Upper lobe of right lung (tissue), 1 donor: ENCODE measurements around the gene GAB4. TPM values are rescaled to one million over a fixed set of nuclear protein-coding genes. Genes with fewer than 3 reads are reported as not detected.
A peak's percentile ranks its signal among the peaks of the same experiment; 100 is the strongest.

ENCODE experiments used
- ATAC-seq: fragments of 200-7000 bp; cut with Tn5 transposase; one replicate; pipeline ENCODE4 v1.9.1; 2020; ENCODE audit warnings: mild to moderate bottlenecking, moderate library complexity
- DNase-seq: peaks from one replicate; pipeline ENCODE4 v3.0.0-alpha.2; 2020
- H3K27ac ChIP-seq: fragments of 200-600 bp; one replicate; pipeline ENCODE4 v1.8.0; 2022
- H3K27me3 ChIP-seq: fragments of 200-600 bp; one replicate; pipeline ENCODE4 v1.8.0; 2022; ENCODE audit warnings: mild to moderate bottlenecking
- H3K36me3 ChIP-seq: fragments of 200-600 bp; one replicate; pipeline ENCODE4 v1.8.0; 2022
- H3K4me1 ChIP-seq: fragments of 200-600 bp; one replicate; pipeline ENCODE4 v1.8.0; 2022
- H3K4me3 ChIP-seq: fragments of 200-600 bp; one replicate; pipeline ENCODE4 v1.8.0; 2022; ENCODE audit warnings: mild to moderate bottlenecking
- H3K9me3 ChIP-seq: fragments of 200-600 bp; one replicate; pipeline ENCODE4 v1.8.0; 2022
- intact Hi-C: fragments of 100-400 bp; cut with DNase I; formaldehyde crosslinking; loops from one replicate; pipeline ENCODE4 v1.11.0; 2022
- total RNA-seq: library from RNA; stranded (reverse); fragmentation: NEBNext Ultra II Directional; extraction: Animal tissue kit (Norgen Biotek cat#: 25700); gene quantifications from one replicate; pipeline ENCODE4 v1.2.1, GENCODE V29; 2021
- TF ChIP-seq, protein P1 (sequence below): fragments of 200-600 bp; IDR thresholded peaks from one replicate; pipeline ENCODE4 v1.8.0; 2022; ENCODE audit warnings: antibody characterized with exemption
- donor health status: DM: no; HTN: yes; CAD: no; lungs with severe emphysema.

The GAB4 gene
- total RNA-seq, 1 donor from 2014 or later = not detected

DNA sequence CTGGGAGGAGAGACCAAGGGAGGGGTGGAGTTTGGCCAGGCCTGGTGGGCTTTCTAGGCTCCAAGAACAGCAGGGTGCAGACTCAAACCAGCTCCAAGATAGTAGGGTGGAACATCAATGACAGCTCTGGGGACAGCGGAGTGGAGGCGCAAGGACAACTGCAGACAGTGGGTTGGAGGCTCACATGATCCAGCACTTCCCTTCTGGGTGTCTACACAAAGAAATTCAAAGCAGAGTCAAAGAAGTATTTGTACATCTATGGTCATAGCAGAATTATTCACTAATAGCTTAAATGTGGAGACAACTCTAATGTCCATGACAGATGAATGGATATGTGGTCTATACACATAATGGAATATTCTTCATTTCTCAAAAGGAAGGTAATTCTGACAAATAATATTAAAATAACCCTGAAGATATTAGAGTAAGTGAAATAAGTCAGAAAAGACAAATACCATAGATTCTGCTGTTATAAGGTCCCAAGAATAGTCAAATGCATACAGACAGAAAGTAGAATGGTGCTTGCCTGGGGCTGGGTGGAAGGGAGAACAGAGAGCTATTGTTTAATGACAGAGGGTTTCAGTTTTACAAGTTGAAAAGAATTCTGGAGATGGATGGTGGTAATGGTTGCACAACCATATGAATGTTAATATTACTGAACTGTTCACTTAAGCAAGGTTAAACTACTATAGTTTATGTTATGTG lies 5.5 kb upstream of the GAB4 start:
- no peak overlapping the region for H3K4me3 ChIP-seq
- no peaks in the 10 kb centered on the region for H3K4me1 ChIP-seq
- intact Hi-C loops = no loop called here
- H3K9me3 ChIP-seq = no peaks in the 10 kb centered on the region
- DNase-seq = no peak
- no peaks in the 10 kb centered on the region for H3K36me3 ChIP-seq
- no peak overlapping the region for H3K27ac ChIP-seq
- TF ChIP-seq, protein P1, sequence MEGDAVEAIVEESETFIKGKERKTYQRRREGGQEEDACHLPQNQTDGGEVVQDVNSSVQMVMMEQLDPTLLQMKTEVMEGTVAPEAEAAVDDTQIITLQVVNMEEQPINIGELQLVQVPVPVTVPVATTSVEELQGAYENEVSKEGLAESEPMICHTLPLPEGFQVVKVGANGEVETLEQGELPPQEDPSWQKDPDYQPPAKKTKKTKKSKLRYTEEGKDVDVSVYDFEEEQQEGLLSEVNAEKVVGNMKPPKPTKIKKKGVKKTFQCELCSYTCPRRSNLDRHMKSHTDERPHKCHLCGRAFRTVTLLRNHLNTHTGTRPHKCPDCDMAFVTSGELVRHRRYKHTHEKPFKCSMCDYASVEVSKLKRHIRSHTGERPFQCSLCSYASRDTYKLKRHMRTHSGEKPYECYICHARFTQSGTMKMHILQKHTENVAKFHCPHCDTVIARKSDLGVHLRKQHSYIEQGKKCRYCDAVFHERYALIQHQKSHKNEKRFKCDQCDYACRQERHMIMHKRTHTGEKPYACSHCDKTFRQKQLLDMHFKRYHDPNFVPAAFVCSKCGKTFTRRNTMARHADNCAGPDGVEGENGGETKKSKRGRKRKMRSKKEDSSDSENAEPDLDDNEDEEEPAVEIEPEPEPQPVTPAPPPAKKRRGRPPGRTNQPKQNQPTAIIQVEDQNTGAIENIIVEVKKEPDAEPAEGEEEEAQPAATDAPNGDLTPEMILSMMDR = no peak
- peaks cover 13% of the 10 kb centered on the region for H3K27me3 ChIP-seq
- ATAC-seq = no peak

DNA sequence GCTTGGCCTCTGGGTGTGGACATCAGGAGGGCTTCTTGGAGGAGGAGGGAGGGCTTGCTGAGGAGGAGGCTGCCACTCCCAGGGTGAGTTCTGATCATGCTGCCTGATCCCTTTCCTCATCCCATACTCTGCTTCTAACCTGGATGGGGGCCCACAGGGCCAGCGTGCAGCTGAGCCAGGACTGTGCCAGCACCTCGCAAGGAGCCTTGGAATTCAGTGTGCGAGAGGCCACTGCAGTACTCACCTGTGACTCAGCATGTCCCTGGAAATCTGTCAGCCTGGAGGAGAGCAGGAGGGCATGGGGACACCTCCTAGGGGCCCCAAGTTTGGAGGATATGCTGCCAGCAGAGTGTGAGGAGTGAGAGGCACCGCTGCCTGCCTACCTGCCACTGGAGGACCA lies 4.2 kb upstream of the GAB4 start:
- Histone ChIP-seq H3K4me1 (no peaks in the 10 kb centered on the region), H3K36me3 (no peaks in the 10 kb centered on the region), H3K27me3 (peaks cover 18% of the 10 kb centered on the region), H3K27ac (no peak overlapping the region), H3K4me3 (no peak overlapping the region), H3K9me3 (no peaks in the 10 kb centered on the region)
- ATAC-seq (no peak), DNase-seq (no peak)
- TF ChIP-seq, protein P1 = no peak
- intact Hi-C loops = no loop called here

DNA sequence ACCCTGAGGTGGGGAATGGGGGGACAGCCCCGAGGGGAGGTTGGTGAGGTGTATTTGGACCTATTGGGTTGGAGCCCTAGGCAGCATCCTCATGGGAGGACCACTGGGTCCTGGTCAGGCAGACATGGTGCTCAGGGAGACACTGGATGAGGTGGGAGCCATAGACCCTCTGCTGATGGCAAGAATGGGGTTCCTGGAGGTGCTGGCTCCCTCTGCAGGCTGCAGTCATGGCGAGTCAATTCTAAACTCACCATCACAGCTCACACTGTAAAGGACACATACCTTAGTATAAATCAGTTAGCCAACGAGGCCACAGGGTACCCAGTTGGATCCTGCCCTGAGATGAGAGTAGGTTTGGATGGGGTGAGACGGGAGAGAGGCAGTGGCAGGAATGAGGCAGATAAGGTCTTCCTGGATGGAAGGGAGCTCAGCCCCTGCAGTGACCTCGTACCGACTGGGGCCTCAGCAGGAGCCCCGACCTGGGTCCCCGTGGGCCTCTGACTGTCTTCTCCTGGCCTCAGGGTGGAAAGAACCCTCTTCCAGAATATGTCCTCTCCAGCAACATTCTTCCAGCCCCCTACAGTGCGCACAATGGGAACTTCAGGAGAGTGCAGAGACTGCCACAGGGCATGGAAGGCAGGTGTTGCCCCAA lies 1.7 kb upstream of the GAB4 start:
- DNase-seq = peak; percentile 57
- intact Hi-C loops = no loop called here
- H3K27ac ChIP-seq = no peak overlapping the region

DNA sequence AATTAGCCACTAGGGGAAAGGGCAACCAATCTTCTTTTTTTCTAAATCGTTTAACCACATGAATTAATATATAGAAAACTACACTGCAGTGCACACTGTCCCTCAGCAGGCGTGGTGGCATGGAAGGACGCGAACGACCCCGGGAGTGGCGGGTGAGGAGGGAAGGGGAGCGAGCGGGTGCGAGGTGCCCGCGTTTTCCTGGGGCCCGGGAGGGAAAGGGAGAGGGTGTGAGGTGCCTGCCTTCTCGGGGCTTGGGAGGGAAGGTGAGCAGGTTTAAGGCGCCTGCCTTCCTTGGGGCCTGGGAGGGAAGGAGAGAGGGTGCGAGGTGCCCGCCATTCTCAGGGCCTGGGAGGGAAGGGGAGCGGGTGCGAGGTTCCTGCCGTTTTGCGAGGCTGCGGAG lies 765 bp downstream of the GAB4 start:
- intact Hi-C loops = no loop called here
- no peaks in the 10 kb centered on the region for H3K4me1 ChIP-seq
- DNase-seq = no peak
- no peak overlapping the region for H3K4me3 ChIP-seq
- TF ChIP-seq, protein P1 = no peak
- H3K27ac ChIP-seq = no peak overlapping the region
- no peaks in the 10 kb centered on the region for H3K9me3 ChIP-seq
- no peak for ATAC-seq
- no peaks in the 10 kb centered on the region for H3K36me3 ChIP-seq
- peaks cover 20% of the 10 kb centered on the region for H3K27me3 ChIP-seq

More for the DNA sequence above, 1.7 kb upstream of the GAB4 start:
- ATAC-seq = no peak
- H3K4me3 ChIP-seq = no peak overlapping the region
- no peaks in the 10 kb centered on the region for H3K4me1 ChIP-seq
- TF ChIP-seq, protein P1 = no peak
- peaks cover 24% of the 10 kb centered on the region for H3K27me3 ChIP-seq
- H3K9me3 ChIP-seq = no peaks in the 10 kb centered on the region
- H3K36me3 ChIP-seq = no peaks in the 10 kb centered on the region

DNA sequence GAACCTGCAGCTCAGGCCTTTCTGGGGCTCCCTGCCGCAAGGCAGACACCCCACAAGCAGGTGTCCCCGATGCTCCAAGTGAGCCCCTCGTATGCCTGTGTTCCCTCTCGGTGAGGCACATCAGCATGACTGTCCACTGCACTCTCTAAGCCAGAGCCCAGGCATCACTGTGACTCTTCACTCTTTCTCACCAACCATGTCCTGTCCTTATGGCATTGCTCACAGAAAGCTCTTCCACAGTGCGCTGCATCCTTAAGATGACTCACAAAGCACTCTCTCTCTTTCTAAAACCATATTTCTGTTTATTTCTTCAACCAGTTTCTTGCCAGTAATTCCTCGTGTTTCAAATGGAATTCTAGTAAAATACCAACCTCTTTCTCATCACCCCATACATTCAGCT lies 18.1 kb downstream of the GAB4 start:
- intact Hi-C loops = no loop called here
- no peaks in the 10 kb centered on the region for H3K36me3 ChIP-seq
- no peak overlapping the region for H3K4me3 ChIP-seq
- no peak for ATAC-seq
- H3K27ac ChIP-seq = no peak overlapping the region
- H3K4me1 ChIP-seq = no peaks in the 10 kb centered on the region
- DNase-seq = no peak
- H3K9me3 ChIP-seq = no peaks in the 10 kb centered on the region
- no peaks in the 10 kb centered on the region for H3K27me3 ChIP-seq
- TF ChIP-seq, protein P1 = no peak
